Erythroblast (primary cell): ENCODE data around the gene B3GNT9.

Experiments used
- GATA1 ChIP-seq: IDR thresholded peaks from 2 replicates; pipeline ENCODE4 v1.6.1; 2011; ENCODE audit warnings: low read depth, mild to moderate bottlenecking, control low read depth, low read length, moderate library complexity
- POLR2A ChIP-seq: IDR thresholded peaks from 2 replicates; pipeline ENCODE4 v1.6.1; 2011; ENCODE audit warnings: mild to moderate bottlenecking, low read length

DNA sequence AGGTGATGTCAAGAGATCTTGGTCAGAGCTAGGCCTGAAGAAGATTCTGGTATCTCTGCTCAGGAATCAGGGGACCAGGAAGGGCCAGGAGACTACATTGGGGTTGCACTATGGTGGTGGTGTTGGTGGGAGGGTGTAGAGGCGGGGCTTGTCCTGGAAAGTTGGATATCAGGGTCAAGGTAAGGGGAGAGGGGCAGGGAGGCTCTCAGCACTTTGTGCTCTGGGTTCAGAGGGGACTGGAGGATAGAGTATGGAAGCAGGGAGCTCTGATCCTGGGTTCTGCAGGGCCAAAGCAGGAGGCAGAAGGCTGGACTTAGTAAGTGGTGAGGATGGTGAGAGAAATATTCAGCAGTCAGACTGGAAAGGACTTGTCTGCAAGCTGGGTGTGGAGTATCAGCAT lies 22.5 kb upstream of the B3GNT9 start:
- TF ChIP-seq POLR2A (no peak), GATA1 (no peak)
